SK-N-SH (cell line): ENCODE results near the gene HMMR. TPM values are rescaled to one million over a fixed set of nuclear protein-coding genes. Genes with fewer than 3 reads are reported as not detected.

Experiments used
- CTCF ChIA-PET: fragments of 300-600, 350-600 bp; formaldehyde crosslinking; extraction: SDS; loops from one replicate; lab custom pipeline; 2021; lab: Yijun Ruan, JAX
- POLR2A ChIA-PET: fragments of 350-600 bp; sonication (Branson Sonifier 250); formaldehyde crosslinking; extraction: SDS; loops from one replicate; lab custom pipeline; 2020; ENCODE audit warnings: antibody characterized with exemption, inconsistent platforms; lab: Yijun Ruan, JAX
- DNase-seq: peaks from one replicate; pipeline ENCODE4 v3.0.0; 2012
- H2AFZ ChIP-seq: fragments of 200-600 bp; sonication (generic); 2 replicates; pipeline ENCODE4 v1.8.1; 2016; ENCODE audit warnings: antibody characterized with exemption, mild to moderate bottlenecking, low read depth
- H3F3A ChIP-seq: fragments of 200-600 bp; sonication (generic); replicated peaks from 2 replicates; pipeline ENCODE3; 2016; ENCODE audit warnings: antibody characterized with exemption, mild to moderate bottlenecking; ENCODE audit not compliant: insufficient read depth
- H3K27ac ChIP-seq, 2 experiments: fragments of 200-500 bp in 1 of 2; fragments of 200-600 bp in 1 of 2; sonication (Bioruptor generic) in 1 of 2; sonication (generic), shearing (Covaris generic) in 1 of 2; 2 replicates each; pipeline versions ENCODE4 v1.5.1 to v1.6.1; 2014 to 2016; ENCODE audit warnings: low read depth in 2 of 2, inconsistent platforms in 1 of 2, low read length in 1 of 2, mild to moderate bottlenecking in 1 of 2, mixed read lengths in 1 of 2
- H3K27me3 ChIP-seq: fragments of 200-600 bp; sonication (generic), shearing (Covaris generic); 2 replicates; pipeline ENCODE4 v1.6.1; 2016; ENCODE audit warnings: mixed run types; ENCODE audit not compliant: insufficient read depth
- H3K36me3 ChIP-seq, 2 experiments: fragments of 200-500 bp in 1 of 2; fragments of 200-600 bp in 1 of 2; sonication (Bioruptor generic) in 1 of 2; sonication (generic) in 1 of 2; replicated peaks in 1 of 2; 2 replicates each; pipeline versions ENCODE3 to v1.5.1; 2014 to 2016; ENCODE audit warnings: low read length in 1 of 2, mild to moderate bottlenecking in 1 of 2; ENCODE audit not compliant: insufficient read depth in 2 of 2, control insufficient read depth in 1 of 2
- H3K4me1 ChIP-seq, 2 experiments: fragments of 200-500 bp in 1 of 2; fragments of 200-600 bp in 1 of 2; sonication (Bioruptor generic) in 1 of 2; sonication (generic), shearing (Covaris generic) in 1 of 2; 2 replicates each; pipeline versions ENCODE4 v1.5.1 to v1.6.1; 2014 to 2016; ENCODE audit warnings: low read depth in 1 of 2, low read length in 1 of 2, mixed run types in 1 of 2; ENCODE audit not compliant: insufficient read depth in 2 of 2, control insufficient read depth in 1 of 2
- H3K4me2 ChIP-seq: fragments of 200-600 bp; sonication (generic), shearing (Covaris generic); 2 replicates; pipeline ENCODE4 v1.6.1; 2017; ENCODE audit warnings: mixed run types
- H3K4me3 ChIP-seq, 2 experiments: fragments of 200-500 bp in 1 of 2; fragments of 200-600 bp in 1 of 2; sonication (Bioruptor generic) in 1 of 2; sonication (generic), shearing (Covaris generic) in 1 of 2; 2 replicates each; pipeline versions ENCODE4 v1.5.1 to v1.8.1; 2014 to 2016; ENCODE audit warnings: low read depth in 2 of 2, inconsistent platforms in 1 of 2, low read length in 1 of 2, mild to moderate bottlenecking in 1 of 2, mixed read lengths in 1 of 2, moderate library complexity in 1 of 2
- H3K79me2 ChIP-seq: fragments of 200-600 bp; sonication (generic); 2 replicates; pipeline ENCODE4 v1.8.1; 2017; ENCODE audit warnings: mild to moderate bottlenecking; ENCODE audit not compliant: insufficient read depth
- H3K9ac ChIP-seq: fragments of 200-600 bp; sonication (generic); 2 replicates; pipeline ENCODE4 v1.6.1; 2017; ENCODE audit warnings: mixed run types
- H3K9me2 ChIP-seq: fragments of 200-600 bp; sonication (generic); 2 replicates; pipeline ENCODE4 v1.6.1; 2017; ENCODE audit warnings: mixed run types
- H3K9me3 ChIP-seq: fragments of 200-600 bp; sonication (generic); 2 replicates; pipeline ENCODE4 v1.6.1; 2017; ENCODE audit warnings: mixed run types, mild to moderate bottlenecking, moderate library complexity
- H4K20me1 ChIP-seq: fragments of 200-600 bp; sonication (generic); 2 replicates; pipeline ENCODE4 v1.6.1; 2017; ENCODE audit warnings: mild to moderate bottlenecking, mixed run types; ENCODE audit not compliant: insufficient read depth
- CHD2 ChIP-seq: fragments of 150-350 bp; IDR thresholded peaks from 2 replicates; pipeline ENCODE4 v1.6.1; 2018; ENCODE audit warnings: low read length; ENCODE audit not compliant: partially characterized antibody
- CTCF ChIP-seq: fragments of 200-600 bp; sonication (generic); IDR thresholded peaks from 2 replicates; pipeline ENCODE4 v1.6.1; 2017; ENCODE audit warnings: antibody characterized with exemption, mild to moderate bottlenecking, moderate library complexity
- FOXJ3 ChIP-seq: sonication (generic); formaldehyde crosslinking; IDR thresholded peaks from 2 replicates; pipeline ENCODE4 v1.5.1; 2020; ENCODE audit warnings: mild to moderate bottlenecking, missing genetic modification reagents
- MEF2A ChIP-seq: IDR thresholded peaks from 2 replicates; pipeline ENCODE4 v1.4.0; 2012; ENCODE audit warnings: low read depth, borderline replicate concordance
- NFIC ChIP-seq: IDR thresholded peaks from 2 replicates; pipeline ENCODE4 v1.4.0; 2012; ENCODE audit warnings: borderline replicate concordance
- NRF1 ChIP-seq: IDR thresholded peaks from 2 replicates; pipeline ENCODE4 v1.6.1; 2012; ENCODE audit warnings: low read depth, mild to moderate bottlenecking, low read length
- RCOR1 ChIP-seq: fragments of 150-350 bp; IDR thresholded peaks from 2 replicates; pipeline ENCODE4 v1.6.1; 2017; ENCODE audit warnings: antibody characterized with exemption, low read length
- RFX5 ChIP-seq: IDR thresholded peaks from 2 replicates; pipeline ENCODE4 v1.6.1; 2012; ENCODE audit warnings: mild to moderate bottlenecking, improper control_type of control experiment, low read length
- TCF12 ChIP-seq: IDR thresholded peaks from 2 replicates; pipeline ENCODE4 v1.4.0; 2012
- TEAD4 ChIP-seq: IDR thresholded peaks from 2 replicates; pipeline ENCODE4 v1.4.0; 2012; ENCODE audit warnings: mild to moderate bottlenecking, borderline replicate concordance; ENCODE audit not compliant: insufficient read depth
- USF1 ChIP-seq: IDR thresholded peaks from 2 replicates; pipeline ENCODE4 v1.4.0; 2012; ENCODE audit warnings: low read depth, borderline replicate concordance
- USF2 ChIP-seq: fragments of 150-350 bp; IDR thresholded peaks from 2 replicates; pipeline ENCODE4 v1.6.1; 2017; ENCODE audit warnings: antibody characterized with exemption, low read length, low read depth, borderline replicate concordance
- WGBS: methylation state at CpG from one replicate; pipeline ENCODE4 v1.1.6; 2017; ENCODE audit warnings: low lambda C conversion rate; 5-methylcytosine and 5-hydroxymethylcytosine counted together
- polyA plus RNA-seq, 3 experiments: library from polyadenylated mRNA; depleted of rRNA; stranded (reverse); fragments of >200 nt; gene quantifications; 2 replicates each; pipeline ENCODE4 v1.2.3, GENCODE V29; 2012
- TF ChIP-seq, protein P1 (sequence below): IDR thresholded peaks from 2 replicates; pipeline ENCODE4; 2012

Gene HMMR
- polyA plus RNA-seq, 1 of the 3 experiments (the other 2 are of a cell fraction), result 7.7 TPM

DNA sequence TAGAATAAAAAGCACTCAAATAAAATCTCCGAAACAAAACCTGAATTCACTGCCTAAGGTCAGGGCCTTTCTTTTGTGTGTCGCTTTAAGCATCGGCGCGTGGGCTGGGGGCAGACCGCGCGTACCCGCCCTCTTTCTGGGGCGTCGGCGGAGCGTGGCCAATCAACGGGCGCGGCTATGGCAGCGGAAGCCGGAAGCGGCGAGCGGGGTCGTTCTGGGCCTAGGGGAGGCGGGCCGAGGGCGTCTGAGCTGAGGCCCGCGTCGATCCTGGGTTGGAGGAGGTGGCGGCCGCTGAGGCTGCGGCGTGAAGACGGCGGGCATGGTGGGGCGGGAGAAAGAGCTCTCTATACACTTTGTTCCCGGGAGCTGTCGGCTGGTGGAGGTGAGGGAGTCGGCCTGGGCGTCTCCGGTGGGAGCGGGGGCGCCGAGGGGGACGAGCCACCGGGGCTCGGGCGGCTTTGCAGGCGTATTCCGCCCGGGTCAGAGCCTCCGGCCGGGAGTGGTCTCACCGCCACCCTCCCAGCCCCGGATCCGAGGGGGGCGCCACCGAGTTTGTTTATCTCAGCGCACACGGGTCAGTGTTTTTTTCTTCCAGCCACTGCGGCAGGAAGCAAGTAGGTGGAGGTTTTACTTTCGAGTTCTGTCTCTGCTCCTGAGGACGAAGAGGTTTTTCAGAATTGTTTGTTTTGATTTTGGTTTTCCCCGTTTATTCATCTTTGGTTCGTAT lies 45.1 kb downstream of the HMMR start, which contains the start of gene MAT2B (continued):
- peak; percentile 11 for TF ChIP-seq CHD2
- TF ChIP-seq USF1, result no peak

GRCh38 chr5:163506095-163506457 lies 45.6 kb downstream of the HMMR start:
- H3K4me3 ChIP-seq, result peak overlapping the region; percentile 70 to 86
- H3F3A ChIP-seq, result peaks cover 13% of the 10 kb centered on the region
- TF ChIP-seq TEAD4 (no peak), NRF1 (no peak), TCF12 (no peak), FOXJ3 (CRISPR knock-in tag) (no peak), CTCF (no peak), RCOR1 (no peak), CHD2 (no peak), MEF2A (no peak), NFIC (no peak), USF2 (no peak), RFX5 (no peak)
- TF ChIP-seq, protein P1, sequence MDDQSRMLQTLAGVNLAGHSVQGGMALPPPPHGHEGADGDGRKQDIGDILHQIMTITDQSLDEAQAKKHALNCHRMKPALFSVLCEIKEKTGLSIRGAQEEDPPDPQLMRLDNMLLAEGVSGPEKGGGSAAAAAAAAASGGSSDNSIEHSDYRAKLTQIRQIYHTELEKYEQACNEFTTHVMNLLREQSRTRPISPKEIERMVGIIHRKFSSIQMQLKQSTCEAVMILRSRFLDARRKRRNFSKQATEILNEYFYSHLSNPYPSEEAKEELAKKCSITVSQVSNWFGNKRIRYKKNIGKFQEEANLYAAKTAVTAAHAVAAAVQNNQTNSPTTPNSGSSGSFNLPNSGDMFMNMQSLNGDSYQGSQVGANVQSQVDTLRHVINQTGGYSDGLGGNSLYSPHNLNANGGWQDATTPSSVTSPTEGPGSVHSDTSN, result no peak
- peak overlapping the region; percentile 87 for H3K4me2 ChIP-seq
- peaks cover 18 to 26% of the 10 kb centered on the region in 2 experiments for H3K4me1 ChIP-seq
- peak overlapping the region; percentile 87 for H3K9ac ChIP-seq
- H3K9me3 ChIP-seq, result no peaks in the 10 kb centered on the region
- peaks cover 50% of the 10 kb centered on the region for H4K20me1 ChIP-seq
- H2AFZ ChIP-seq, result 0 out of 2 replicates have a peak overlapping the region, but pooled peaks have one; percentile 48
- H3K9me2 ChIP-seq, result no peaks in the 10 kb centered on the region
- 0% methylated on average over 9 of the region's 9 CpGs for WGBS
- DNase-seq, result no peak
- CTCF ChIA-PET, result interaction anchor here (1.1 to 1.4 kb wide), 2 partner anchors 11 to 33 kb away, joined by 4 to 5 read pairs; no protein-coding TSS in a partner anchor
- H3K27ac ChIP-seq, result peak overlapping the region; percentile 88 to 92
- H3K27me3 ChIP-seq, result no peaks in the 10 kb centered on the region
- peaks cover 0 to 2% of the 10 kb centered on the region in 2 experiments for H3K36me3 ChIP-seq
- peaks cover 66% of the 10 kb centered on the region for H3K79me2 ChIP-seq
- POLR2A ChIA-PET, result interaction anchor here (0.9 to 2.1 kb wide), 2 partner anchors 45 to 69 kb away, joined by 3 to 11 read pairs; partner anchors contain the start of genes CCNG1, HMMR and NUDCD2
